ENCODE results near the gene DENND6B. TPM values are rescaled to one million over a fixed set of nuclear protein-coding genes. Genes with fewer than 3 reads are reported as not detected.

The DENND6B gene
- total RNA-seq, 1 donor from 2014 or later, result 1.4 TPM

DNA sequence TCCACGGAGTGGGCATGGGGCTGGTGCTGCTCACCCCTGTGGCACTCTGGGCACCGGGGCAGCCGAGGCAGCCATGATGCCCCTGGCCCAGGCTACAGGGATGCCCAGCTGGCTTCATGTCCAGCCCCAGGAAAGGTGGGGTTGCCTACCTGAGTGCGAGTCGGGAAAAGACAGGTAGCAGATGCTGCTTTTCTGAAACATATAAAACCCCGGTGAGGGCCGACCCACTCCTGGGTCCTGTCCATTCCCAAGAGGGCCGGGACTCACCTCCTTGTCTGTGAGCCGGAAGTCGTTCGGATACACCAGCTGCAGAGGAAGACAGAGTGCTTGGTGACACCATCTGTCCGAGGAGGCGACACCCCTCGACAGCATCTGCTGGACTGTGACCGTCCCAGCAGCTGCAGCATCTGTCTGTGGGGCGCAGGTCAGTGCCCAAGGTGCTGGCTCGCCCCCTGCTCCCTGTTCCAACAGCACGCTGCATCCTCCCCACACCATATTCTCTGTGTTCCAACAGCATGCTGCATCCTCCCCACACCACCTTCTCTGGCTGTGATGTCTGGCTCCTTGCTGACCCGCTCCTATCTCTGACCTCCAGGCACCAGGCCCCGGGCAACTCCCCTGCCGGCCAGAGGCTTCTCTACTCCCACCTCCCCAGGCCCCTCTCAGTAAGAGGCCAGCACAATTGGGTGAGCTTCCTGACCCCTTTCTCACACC, 8.0 kb downstream of the DENND6B start:
- ATAC-seq (no peak), DNase-seq (no peak)
- intact Hi-C loops (cut with micrococcal nuclease), result no loop called here

- no peak for DNase-seq
- intact Hi-C loops (cut with micrococcal nuclease), result no loop called here
These were observed 8.5 kb downstream of the DENND6B start for GRCh38 chr22:50318356-50318697.

DNA sequence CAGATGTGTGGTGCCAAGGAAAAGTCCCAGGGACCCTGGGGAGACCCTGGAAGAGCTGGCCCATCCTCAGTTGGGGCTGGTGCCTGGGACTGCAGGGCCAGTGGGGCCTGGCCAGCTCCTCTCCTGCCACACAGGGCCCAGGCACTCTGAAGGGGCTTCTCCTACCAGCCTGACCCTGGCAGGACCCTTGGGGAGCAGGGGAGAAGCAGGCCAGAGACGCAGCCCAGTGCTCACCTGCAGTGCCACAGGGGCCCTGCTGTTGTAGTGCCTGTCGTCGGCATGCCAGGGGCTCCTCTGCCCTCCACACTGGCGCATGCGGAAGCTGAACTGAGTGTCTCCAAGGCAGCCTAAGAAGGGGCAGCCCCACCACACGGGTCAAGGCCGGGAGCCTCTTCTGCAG, 9.1 kb downstream of the DENND6B start:
- no peak for ATAC-seq
- no peak for DNase-seq
- intact Hi-C loops (cut with micrococcal nuclease), result no loop called here

More at GRCh38 chr22:50318356-50318697, 8.5 kb downstream of the DENND6B start:
- no peak for ATAC-seq

- ATAC-seq, result no peak
- intact Hi-C loops (cut with micrococcal nuclease), result no loop called here
- no peak for DNase-seq
These were observed 9.6 kb downstream of the DENND6B start for GRCh38 chr22:50317178-50317577.

- no peak for DNase-seq
- no peak for ATAC-seq
- intact Hi-C loops (cut with micrococcal nuclease), result no loop called here
These were observed 10.4 kb downstream of the DENND6B start for GRCh38 chr22:50316114-50317065.

- no peak for ATAC-seq
These were observed 11.3 kb downstream of the DENND6B start for GRCh38 chr22:50315289-50316113.

GRCh38 chr22:50314455-50315288, 12.1 kb downstream of the DENND6B start:
- intact Hi-C loops (cut with micrococcal nuclease), result no loop called here
- peak; percentile 55 for ATAC-seq
- peak; percentile 73 for DNase-seq

More at GRCh38 chr22:50315289-50316113, 11.3 kb downstream of the DENND6B start:
- intact Hi-C loops (cut with micrococcal nuclease), result no loop called here
- no peak for DNase-seq

DNA sequence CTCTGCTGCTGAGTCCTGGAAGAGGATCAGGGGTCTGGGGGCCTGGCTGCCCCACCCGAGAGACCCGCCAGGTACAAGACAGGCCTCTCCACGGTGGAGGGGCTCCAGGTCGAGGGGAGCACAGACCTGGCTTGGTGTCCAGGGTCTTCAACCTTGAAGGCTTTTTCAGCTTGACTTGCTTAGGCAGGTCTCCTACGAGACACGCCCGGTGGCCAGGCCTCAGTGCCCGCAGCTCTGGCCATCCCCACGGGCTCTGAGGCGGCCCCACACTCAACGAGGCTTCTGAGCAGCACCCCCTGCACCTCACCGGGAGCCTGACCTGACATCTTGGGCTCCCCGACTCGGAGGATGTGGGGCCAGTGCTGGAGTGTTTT, 12.7 kb downstream of the DENND6B start:
- ATAC-seq, result no peak
- intact Hi-C loops (cut with micrococcal nuclease), result no loop called here
- no peak for DNase-seq

- DNase-seq (no peak), ATAC-seq (no peak)
- intact Hi-C loops (cut with micrococcal nuclease), result no loop called here
These were observed 13.2 kb downstream of the DENND6B start for GRCh38 chr22:50313600-50313999.

GRCh38 chr22:50313021-50313420, 13.8 kb downstream of the DENND6B start:
- ATAC-seq (no peak), DNase-seq (no peak)
- intact Hi-C loops (cut with micrococcal nuclease), result no loop called here

DNA sequence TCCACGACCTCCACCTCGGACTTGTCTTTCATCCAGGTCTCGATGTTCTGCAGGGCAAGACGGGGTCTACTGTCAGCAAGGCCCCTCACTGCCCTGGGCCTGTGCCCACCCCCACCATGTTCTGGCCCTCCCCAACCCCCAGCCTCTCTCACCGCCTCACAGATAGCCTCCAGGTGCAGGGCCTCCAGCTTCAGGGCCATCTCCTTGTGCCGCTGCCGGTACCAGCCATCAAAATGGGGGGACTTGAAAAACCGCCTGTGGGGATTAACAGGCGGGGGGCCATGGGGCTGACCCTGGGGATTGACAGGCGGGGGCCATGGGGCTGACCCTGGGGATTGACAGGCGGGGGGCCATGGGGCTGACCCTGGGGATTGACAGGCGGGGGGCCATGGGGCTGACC, 14.4 kb downstream of the DENND6B start:
- ATAC-seq (no peak), DNase-seq (no peak)
- intact Hi-C loops (cut with micrococcal nuclease), result no loop called here

DNA sequence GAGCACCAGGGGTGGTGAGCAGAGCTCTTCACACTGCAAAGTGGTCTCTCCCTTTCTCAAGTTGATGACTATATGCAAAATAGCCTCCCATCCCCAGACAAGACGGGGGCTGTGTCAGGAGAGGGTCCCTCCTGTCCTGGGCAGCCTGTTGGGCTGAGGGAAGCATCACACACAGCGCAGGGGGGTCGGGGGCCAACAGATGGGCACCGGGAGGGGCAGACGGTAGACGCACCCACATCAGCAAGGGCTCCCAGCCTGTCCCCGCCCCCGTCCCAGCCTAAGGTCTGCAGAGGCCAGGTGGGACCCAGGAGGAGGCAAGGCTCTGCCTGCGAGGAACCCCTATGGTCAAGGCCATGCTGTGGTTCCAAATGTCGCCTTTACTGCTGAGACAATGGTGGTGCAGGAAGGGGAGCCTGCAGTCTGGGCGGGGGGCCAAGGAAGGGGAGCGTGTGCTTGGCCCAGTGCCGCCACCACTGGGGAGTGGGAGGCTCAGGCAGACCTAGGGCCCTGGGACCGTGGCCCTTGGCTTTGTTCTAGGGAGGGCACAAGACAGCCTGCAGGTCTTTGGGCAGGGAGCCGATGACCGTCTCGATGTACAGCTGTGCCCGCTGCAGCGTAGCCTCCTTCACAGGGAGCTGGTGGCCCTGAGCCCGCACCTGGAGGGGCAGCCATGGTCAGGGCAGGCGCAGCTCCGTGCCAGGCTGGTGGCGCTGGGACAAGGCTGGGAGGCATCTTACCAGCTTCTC, 15.0 kb downstream of the DENND6B start:
- DNase-seq (no peak), ATAC-seq (no peak)
- intact Hi-C loops (cut with micrococcal nuclease), result no loop called here

GRCh38 chr22:50310949-50311444, 15.8 kb downstream of the DENND6B start:
- no peak for ATAC-seq
- no peak for DNase-seq
- intact Hi-C loops (cut with micrococcal nuclease), result no loop called here

- intact Hi-C loops (cut with micrococcal nuclease), result no loop called here
- no peak for DNase-seq
- no peak for ATAC-seq
These were observed 16.6 kb downstream of the DENND6B start for GRCh38 chr22:50310031-50310722.

DNA sequence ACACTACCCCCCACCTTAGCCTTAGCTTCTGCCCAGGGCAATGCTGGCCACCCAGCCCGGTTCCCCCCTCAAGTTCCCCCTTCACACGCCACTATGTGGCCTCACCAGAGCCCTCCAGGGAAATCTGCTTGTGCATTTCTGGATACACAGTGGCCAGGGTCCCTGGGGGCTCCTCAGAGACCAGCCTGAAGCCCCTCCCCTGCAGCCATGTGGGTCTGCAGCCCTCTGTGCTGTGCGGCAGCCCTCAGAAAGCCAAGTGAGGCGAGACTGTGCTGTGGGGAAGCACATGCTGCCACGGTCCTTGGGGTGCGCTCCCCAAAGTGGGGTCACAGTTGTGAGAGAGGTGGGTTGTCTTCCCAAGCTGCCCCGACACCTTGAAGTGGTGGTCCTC, 17.2 kb downstream of the DENND6B start:
- intact Hi-C loops (cut with micrococcal nuclease), result no loop called here
- peak; percentile 34 for DNase-seq
- no peak for ATAC-seq

GRCh38 chr22:50308986-50309600, 17.7 kb downstream of the DENND6B start:
- peak; percentile 57 for DNase-seq
- ATAC-seq, result no peak
- intact Hi-C loops (cut with micrococcal nuclease), result no loop called here

DNA sequence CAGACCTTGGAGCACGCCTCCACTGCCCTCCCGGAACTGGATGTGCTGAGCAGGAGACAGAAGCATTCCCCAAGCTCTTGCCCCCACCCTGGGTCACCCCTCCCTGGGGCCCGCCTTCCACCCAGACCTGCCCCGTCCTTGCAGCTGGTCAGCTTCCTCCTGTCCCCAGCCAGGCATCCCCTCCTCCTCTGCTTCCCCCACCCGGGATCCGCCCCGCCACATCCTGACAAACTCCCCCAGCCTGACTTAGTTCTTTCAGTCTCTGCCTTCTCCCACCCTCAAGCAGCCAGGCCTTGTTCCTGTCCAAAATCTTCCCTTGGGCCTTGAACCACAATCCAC, 18.2 kb downstream of the DENND6B start:
- DNase-seq, result peak; percentile 90
- intact Hi-C loops (cut with micrococcal nuclease), result no loop called here
- peak; percentile 58 for ATAC-seq

All from left ventricle myocardium superior (tissue), 1 donor.